Right hindlimb (tissue), 1 donor: ENCODE measurements around the gene NTHL1.

Experiments used
- DNase-seq: peaks from one replicate; pipeline ENCODE4 v3.0.0-alpha.2; 2018

NTHL1 gene

GRCh38 chr16:1991135-1991551 lies 56.5 kb downstream of the NTHL1 start:
- DNase-seq: no peak

GRCh38 chr16:1990351-1991134 lies 57.1 kb downstream of the NTHL1 start:
- no peak for DNase-seq

- DNase-seq: no peak
Measured at GRCh38 chr16:1990101-1990350, 57.6 kb downstream of the NTHL1 start.
